A549 (cell line): Measurements from ENCODE around the gene SORCS2.

Experiments used
- BHLHE40 ChIP-seq: IDR thresholded peaks from 2 replicates; pipeline ENCODE4 v1.6.1; 2012; ENCODE audit warnings: low read depth, low read length, inconsistent platforms
- CBX8 ChIP-seq: fragments of 200-600 bp; sonication (generic); IDR thresholded peaks from 2 replicates; pipeline ENCODE4 v1.6.1; 2016
- CEBPB ChIP-seq, 2 experiments: fragments of >200 bp in 1 of 2; sonication (Bioruptor Twin) in 1 of 2; formaldehyde crosslinking in 1 of 2; IDR thresholded peaks; 2 replicates each; pipeline ENCODE4 v1.6.1; 2012 to 2016
- EP300 ChIP-seq, 2 experiments: fragments of >200 bp; sonication (Bioruptor Twin); formaldehyde crosslinking; IDR thresholded peaks; 2 replicates in 1 of 2; 3 replicates in 1 of 2; pipeline ENCODE4 v1.6.1; 2016 to 2017
- FOSL2 ChIP-seq, 2 experiments: fragments of 450-650 bp in 1 of 2; fragments of >200 bp in 1 of 2; sonication (Bioruptor Twin) in 1 of 2; formaldehyde crosslinking; IDR thresholded peaks; 2 replicates each; pipeline versions ENCODE4 v1.5.0 to v1.6.1; 2016 to 2020; ENCODE audit warnings: mild to moderate bottlenecking in 1 of 2, moderate library complexity in 1 of 2
- HDAC2 ChIP-seq: fragments of 200-600 bp; sonication (generic); IDR thresholded peaks from 2 replicates; pipeline ENCODE4 v1.6.1; 2016
- POLR2A ChIP-seq: IDR thresholded peaks from 2 replicates; pipeline ENCODE4 v1.6.1; 2012; ENCODE audit warnings: mild to moderate bottlenecking, low read length
- RAD21 ChIP-seq, 2 experiments: fragments of >200 bp in 1 of 2; sonication (Bioruptor Twin) in 1 of 2; formaldehyde crosslinking in 1 of 2; IDR thresholded peaks in 1 of 2; conservative IDR thresholded peaks in 1 of 2; 2 replicates in 1 of 2; 3 replicates in 1 of 2; pipeline ENCODE4 v1.6.1; 2012 to 2018; ENCODE audit warnings: inconsistent platforms in 1 of 2
- SREBF2 ChIP-seq: fragments of 450-650 bp; IDR thresholded peaks from 2 replicates; pipeline ENCODE4 v1.6.1; 2014; ENCODE audit warnings: mild to moderate bottlenecking, moderate library complexity
- ZC3H11A ChIP-seq: fragments of 450-650 bp; IDR thresholded peaks from 2 replicates; pipeline ENCODE4 v1.6.1; 2014; ENCODE audit warnings: antibody characterized with exemption, mild to moderate bottlenecking
- TF ChIP-seq, protein P1 (sequence below): fragments of >200 bp; sonication (Bioruptor Twin); formaldehyde crosslinking; IDR thresholded peaks from 3 replicates; pipeline ENCODE4 v1.5.1; 2016
- TF ChIP-seq, protein P2 (sequence below): fragments of 150-350 bp; IDR thresholded peaks from 2 replicates; pipeline ENCODE4 v1.6.1; 2014; ENCODE audit warnings: low read depth, mild to moderate bottlenecking, low read length
- TF ChIP-seq, protein P3 (sequence below): fragments of 450-650 bp; IDR thresholded peaks from 2 replicates; pipeline ENCODE4 v1.6.1; 2014; ENCODE audit warnings: antibody characterized with exemption

DNA sequence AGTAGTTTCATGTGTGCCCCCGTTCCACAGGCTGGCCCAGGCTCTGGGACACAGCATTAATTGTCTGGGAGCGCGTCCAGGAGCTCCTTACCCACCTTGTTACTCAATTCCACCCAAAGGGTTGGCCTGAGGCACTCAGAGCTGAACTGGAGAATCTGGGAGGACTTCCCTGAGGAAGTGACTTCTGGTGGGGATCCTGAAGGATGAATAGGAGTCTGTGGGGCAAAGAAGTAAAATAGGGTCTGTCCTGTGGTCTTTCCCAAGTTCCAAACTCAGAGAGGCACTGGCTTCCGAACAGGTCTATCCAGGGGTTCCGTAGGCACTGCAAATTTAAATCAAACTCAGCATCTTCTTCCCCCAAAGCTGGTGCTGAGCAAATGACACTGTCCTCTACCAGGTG lies 543.1 kb downstream of the SORCS2 start:
- TF ChIP-seq, protein P1, sequence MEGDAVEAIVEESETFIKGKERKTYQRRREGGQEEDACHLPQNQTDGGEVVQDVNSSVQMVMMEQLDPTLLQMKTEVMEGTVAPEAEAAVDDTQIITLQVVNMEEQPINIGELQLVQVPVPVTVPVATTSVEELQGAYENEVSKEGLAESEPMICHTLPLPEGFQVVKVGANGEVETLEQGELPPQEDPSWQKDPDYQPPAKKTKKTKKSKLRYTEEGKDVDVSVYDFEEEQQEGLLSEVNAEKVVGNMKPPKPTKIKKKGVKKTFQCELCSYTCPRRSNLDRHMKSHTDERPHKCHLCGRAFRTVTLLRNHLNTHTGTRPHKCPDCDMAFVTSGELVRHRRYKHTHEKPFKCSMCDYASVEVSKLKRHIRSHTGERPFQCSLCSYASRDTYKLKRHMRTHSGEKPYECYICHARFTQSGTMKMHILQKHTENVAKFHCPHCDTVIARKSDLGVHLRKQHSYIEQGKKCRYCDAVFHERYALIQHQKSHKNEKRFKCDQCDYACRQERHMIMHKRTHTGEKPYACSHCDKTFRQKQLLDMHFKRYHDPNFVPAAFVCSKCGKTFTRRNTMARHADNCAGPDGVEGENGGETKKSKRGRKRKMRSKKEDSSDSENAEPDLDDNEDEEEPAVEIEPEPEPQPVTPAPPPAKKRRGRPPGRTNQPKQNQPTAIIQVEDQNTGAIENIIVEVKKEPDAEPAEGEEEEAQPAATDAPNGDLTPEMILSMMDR = no peak
- TF ChIP-seq POLR2A (no peak), EP300 (IDR thresholded peaks at IDR 0.05) (no peak), CBX8 (no peak), CEBPB (IDR thresholded peaks at IDR 0.05) (no peak), BHLHE40 (no peak), RAD21 (conservative IDR thresholded peaks at IDR 0.05 in 1 of 2, IDR thresholded peaks at IDR 0.05 in 1 of 2) (no peak), HDAC2 (no peak), SREBF2 (no peak), FOSL2 (IDR thresholded peaks at IDR 0.05) (no peak), FOSL2 (CRISPR knock-in tag; IDR thresholded peaks at IDR 0.05) (no peak), ZC3H11A (no peak)
- TF ChIP-seq, protein P2, sequence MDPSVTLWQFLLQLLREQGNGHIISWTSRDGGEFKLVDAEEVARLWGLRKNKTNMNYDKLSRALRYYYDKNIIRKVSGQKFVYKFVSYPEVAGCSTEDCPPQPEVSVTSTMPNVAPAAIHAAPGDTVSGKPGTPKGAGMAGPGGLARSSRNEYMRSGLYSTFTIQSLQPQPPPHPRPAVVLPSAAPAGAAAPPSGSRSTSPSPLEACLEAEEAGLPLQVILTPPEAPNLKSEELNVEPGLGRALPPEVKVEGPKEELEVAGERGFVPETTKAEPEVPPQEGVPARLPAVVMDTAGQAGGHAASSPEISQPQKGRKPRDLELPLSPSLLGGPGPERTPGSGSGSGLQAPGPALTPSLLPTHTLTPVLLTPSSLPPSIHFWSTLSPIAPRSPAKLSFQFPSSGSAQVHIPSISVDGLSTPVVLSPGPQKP = no peak
- TF ChIP-seq, protein P3, sequence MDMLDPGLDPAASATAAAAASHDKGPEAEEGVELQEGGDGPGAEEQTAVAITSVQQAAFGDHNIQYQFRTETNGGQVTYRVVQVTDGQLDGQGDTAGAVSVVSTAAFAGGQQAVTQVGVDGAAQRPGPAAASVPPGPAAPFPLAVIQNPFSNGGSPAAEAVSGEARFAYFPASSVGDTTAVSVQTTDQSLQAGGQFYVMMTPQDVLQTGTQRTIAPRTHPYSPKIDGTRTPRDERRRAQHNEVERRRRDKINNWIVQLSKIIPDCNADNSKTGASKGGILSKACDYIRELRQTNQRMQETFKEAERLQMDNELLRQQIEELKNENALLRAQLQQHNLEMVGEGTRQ = no peak
